ENCODE measurements around the gene CA11.

DNA sequence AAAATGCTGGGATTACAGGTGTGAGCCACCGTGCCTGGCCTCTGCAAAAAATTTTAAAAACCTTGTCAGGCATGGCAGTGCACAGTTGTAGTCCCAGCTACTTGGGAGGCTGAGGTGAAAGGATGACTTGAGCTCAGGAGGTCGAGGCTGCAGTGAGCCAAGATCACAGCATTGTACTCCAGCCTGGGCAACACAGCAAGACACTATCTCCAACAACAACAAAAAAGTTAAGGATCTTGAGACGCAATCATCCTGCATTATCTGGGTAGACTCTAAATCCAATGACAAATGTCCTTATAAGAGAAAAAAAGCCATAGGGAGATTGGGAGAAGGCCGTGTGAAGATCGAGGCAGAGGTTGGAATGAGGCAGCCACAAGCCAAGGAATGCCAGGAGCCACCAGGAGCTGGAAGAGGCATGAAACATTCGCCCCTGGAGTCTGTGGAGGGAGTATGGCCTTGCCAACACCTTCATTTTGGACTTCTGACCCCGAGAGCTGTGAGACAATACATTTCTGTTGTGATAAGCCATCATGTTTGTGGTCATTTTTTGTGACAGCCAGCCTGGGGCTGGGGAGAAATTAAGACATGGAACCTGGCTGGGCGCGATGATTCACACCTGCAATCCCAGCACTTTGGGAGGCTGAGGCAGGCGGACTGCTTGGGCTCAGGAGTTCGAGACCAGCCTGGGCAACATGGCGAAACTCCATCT is 5.1 kb upstream of the CA11 start:
- TF ChIP-seq, protein P1, sequence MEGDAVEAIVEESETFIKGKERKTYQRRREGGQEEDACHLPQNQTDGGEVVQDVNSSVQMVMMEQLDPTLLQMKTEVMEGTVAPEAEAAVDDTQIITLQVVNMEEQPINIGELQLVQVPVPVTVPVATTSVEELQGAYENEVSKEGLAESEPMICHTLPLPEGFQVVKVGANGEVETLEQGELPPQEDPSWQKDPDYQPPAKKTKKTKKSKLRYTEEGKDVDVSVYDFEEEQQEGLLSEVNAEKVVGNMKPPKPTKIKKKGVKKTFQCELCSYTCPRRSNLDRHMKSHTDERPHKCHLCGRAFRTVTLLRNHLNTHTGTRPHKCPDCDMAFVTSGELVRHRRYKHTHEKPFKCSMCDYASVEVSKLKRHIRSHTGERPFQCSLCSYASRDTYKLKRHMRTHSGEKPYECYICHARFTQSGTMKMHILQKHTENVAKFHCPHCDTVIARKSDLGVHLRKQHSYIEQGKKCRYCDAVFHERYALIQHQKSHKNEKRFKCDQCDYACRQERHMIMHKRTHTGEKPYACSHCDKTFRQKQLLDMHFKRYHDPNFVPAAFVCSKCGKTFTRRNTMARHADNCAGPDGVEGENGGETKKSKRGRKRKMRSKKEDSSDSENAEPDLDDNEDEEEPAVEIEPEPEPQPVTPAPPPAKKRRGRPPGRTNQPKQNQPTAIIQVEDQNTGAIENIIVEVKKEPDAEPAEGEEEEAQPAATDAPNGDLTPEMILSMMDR (IDR thresholded peaks at IDR 0.05) = no peak
- no peak for TF ChIP-seq POLR2A (IDR thresholded peaks at IDR 0.05)
